ENCODE results near the gene C8G.

C8G gene

GRCh38 chr9:136944519-136945332 lies at the start of gene C8G, which contains the start of gene FBXW5:
C8G (plus strand) TSS chr9:136945243; CDS start chr9:136945321, 78 bp downstream.
FBXW5 (minus strand) TSS chr9:136944738; CDS start chr9:136944083, 655 bp downstream.
- H3K27ac ChIP-seq, result peak within 1 kb of the TSS; percentile 89
- TF ChIP-seq, protein P1, sequence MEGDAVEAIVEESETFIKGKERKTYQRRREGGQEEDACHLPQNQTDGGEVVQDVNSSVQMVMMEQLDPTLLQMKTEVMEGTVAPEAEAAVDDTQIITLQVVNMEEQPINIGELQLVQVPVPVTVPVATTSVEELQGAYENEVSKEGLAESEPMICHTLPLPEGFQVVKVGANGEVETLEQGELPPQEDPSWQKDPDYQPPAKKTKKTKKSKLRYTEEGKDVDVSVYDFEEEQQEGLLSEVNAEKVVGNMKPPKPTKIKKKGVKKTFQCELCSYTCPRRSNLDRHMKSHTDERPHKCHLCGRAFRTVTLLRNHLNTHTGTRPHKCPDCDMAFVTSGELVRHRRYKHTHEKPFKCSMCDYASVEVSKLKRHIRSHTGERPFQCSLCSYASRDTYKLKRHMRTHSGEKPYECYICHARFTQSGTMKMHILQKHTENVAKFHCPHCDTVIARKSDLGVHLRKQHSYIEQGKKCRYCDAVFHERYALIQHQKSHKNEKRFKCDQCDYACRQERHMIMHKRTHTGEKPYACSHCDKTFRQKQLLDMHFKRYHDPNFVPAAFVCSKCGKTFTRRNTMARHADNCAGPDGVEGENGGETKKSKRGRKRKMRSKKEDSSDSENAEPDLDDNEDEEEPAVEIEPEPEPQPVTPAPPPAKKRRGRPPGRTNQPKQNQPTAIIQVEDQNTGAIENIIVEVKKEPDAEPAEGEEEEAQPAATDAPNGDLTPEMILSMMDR (conservative IDR thresholded peaks at IDR 0.05; ENCODE audit: low read depth), result peak; percentile 100
- ChIA-PET CTCF (interaction anchor here (0.6 to 5.9 kb wide), 12 partner anchors 14 to 312 kb away, joined by 3 to 97 read pairs (median 4); partner anchors contain the start of gene LCNL1), POLR2A (ENCODE audit: low non-redundant PET) (interaction anchor here (0.6 kb wide), 1 partner anchor 188 kb away, joined by 4 read pairs; no protein-coding TSS in a partner anchor)
- DNase-seq (ENCODE audit: low spot score), result peak; percentile 100

- no peak for DNase-seq (ENCODE audit: low spot score)
- TF ChIP-seq, protein P1 (conservative IDR thresholded peaks at IDR 0.05; ENCODE audit: low read depth), result no peak
- CTCF ChIA-PET, result interaction anchor here (0.6 kb wide), 1 partner anchor 14 kb away, joined by 3 read pairs; no protein-coding TSS in a partner anchor
- H3K27ac ChIP-seq, result peak overlapping the region; percentile 22
- POLR2A ChIA-PET (ENCODE audit: low non-redundant PET), result no interaction called here
These were observed 49.0 kb upstream of the C8G start for GRCh38 chr9:136896027-136896426.

DNA sequence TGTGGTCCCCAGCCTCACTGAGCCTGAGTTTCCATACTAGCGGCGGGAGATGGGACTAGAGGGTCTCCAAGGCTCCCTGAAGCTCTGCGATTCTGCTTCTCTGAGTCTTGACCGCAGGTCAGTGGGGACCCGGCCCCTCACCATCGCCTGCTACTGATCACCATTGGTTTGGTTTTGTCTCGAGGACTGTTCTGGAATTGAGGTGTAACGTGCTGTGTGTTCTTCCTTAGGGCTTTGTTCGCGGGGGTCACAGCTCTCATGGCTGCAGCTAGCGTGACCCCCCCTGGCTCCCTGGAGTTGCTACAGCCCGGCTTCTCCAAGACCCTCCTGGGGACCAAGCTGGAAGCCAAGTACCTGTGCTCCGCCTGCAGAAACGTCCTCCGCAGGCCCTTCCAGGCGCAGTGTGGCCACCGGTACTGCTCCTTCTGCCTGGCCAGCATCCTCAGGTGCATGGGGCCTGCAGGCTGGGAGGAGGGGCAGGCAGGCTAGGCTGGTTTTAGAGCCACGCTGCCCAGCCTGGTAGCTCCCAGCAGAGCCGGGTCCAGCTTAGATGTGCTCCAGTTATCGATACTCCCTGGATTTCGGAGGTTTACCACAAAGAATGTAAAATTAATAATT lies 46.5 kb upstream of the C8G start:
- DNase-seq (ENCODE audit: low spot score), result no peak
- CTCF ChIA-PET, result interaction anchor here (0.9 kb wide), 1 partner anchor 46 kb away, joined by 4 read pairs; no protein-coding TSS in a partner anchor
- POLR2A ChIA-PET (ENCODE audit: low non-redundant PET), result no interaction called here
- H3K27ac ChIP-seq, result peak overlapping the region; percentile 4
- TF ChIP-seq, protein P1 (conservative IDR thresholded peaks at IDR 0.05; ENCODE audit: low read depth), result no peak

GRCh38 chr9:136899196-136899595 lies 45.8 kb upstream of the C8G start:
- peak overlapping the region; percentile 4 for H3K27ac ChIP-seq
- DNase-seq (ENCODE audit: low spot score), result no peak
- POLR2A ChIA-PET (ENCODE audit: low non-redundant PET), result no interaction called here
- TF ChIP-seq, protein P1 (conservative IDR thresholded peaks at IDR 0.05; ENCODE audit: low read depth), result no peak
- CTCF ChIA-PET, result interaction anchor here (0.9 kb wide), 1 partner anchor 45 kb away, joined by 4 read pairs; no protein-coding TSS in a partner anchor

- ChIA-PET POLR2A (ENCODE audit: low non-redundant PET) (no interaction called here), CTCF (no interaction called here)
- no peak for DNase-seq (ENCODE audit: low spot score)
- peak overlapping the region; percentile 80 for H3K27ac ChIP-seq
- TF ChIP-seq, protein P1 (conservative IDR thresholded peaks at IDR 0.05; ENCODE audit: low read depth), result no peak
These were observed 44.5 kb upstream of the C8G start for GRCh38 chr9:136900556-136900955.

GRCh38 chr9:136900988-136901515 lies 44.0 kb upstream of the C8G start:
- ChIA-PET POLR2A (ENCODE audit: low non-redundant PET) (no interaction called here), CTCF (interaction anchor here (1.5 kb wide), 1 partner anchor 9 kb away, joined by 4 read pairs; no protein-coding TSS in a partner anchor)
- peak overlapping the region; percentile 80 for H3K27ac ChIP-seq
- peak; percentile 81 for DNase-seq (ENCODE audit: low spot score)
- TF ChIP-seq, protein P1 (conservative IDR thresholded peaks at IDR 0.05; ENCODE audit: low read depth), result no peak
